GM15510 (cell line): Measurements from ENCODE around the gene ZNF567.

Source experiments
- POLR2A ChIP-seq: IDR thresholded peaks from 3 replicates; pipeline ENCODE4 v1.6.1; 2011; ENCODE audit warnings: borderline replicate concordance; ENCODE audit not compliant: insufficient read length; ENCODE audit errors: extremely low read depth

The ZNF567 gene

DNA sequence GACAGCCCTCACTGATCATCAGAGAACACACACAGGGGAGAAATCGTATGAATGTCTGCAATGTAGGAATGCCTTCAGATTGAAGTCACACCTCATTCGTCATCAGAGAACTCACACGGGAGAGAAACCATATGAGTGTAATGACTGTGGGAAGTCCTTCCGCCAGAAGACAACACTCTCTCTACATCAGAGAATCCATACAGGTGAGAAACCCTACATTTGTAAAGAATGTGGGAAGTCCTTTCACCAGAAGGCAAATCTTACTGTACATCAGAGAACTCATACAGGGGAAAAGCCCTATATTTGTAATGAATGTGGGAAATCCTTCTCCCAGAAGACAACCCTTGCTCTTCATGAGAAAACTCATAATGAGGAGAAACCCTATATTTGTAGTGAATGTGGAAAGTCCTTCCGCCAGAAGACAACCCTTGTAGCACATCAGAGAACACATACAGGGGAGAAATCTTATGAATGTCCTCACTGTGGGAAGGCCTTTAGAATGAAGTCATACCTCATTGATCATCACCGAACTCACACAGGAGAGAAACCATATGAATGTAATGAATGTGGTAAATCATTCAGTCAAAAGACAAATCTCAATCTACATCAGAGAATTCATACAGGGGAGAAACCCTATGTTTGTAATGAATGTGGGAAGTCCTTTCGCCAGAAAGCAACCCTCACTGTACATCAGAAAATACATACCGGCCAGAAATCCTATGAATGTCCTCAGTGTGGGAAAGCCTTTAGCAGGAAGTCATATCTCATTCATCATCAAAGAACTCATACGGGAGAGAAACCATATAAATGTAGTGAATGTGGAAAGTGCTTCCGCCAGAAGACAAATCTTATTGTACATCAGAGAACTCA is 32.5 kb downstream of the ZNF567 start:
- TF ChIP-seq POLR2A: no peak

- no peak for TF ChIP-seq POLR2A
Observed at GRCh38 chr19:36745870-36746269, 58.5 kb downstream of the ZNF567 start.

DNA sequence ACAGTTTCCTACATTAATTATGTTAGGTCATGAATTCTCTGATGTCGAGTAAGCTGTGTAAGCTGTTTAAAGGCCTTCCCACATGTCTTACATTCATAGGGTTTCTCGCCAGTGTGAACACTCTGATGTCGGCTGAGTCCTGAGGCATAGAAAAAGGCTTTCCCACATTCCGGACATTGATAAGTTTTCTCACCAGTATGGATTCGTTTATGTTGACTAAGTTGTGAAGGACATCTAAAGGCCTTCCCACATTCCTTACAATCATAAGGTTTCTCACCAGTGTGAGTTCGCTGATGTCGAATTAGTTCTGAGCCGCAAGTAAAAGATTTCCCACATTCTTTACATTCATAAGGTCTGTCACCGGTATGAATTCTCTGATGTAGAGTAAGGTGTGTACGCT is 60.3 kb downstream of the ZNF567 start:
- TF ChIP-seq POLR2A: no peak

DNA sequence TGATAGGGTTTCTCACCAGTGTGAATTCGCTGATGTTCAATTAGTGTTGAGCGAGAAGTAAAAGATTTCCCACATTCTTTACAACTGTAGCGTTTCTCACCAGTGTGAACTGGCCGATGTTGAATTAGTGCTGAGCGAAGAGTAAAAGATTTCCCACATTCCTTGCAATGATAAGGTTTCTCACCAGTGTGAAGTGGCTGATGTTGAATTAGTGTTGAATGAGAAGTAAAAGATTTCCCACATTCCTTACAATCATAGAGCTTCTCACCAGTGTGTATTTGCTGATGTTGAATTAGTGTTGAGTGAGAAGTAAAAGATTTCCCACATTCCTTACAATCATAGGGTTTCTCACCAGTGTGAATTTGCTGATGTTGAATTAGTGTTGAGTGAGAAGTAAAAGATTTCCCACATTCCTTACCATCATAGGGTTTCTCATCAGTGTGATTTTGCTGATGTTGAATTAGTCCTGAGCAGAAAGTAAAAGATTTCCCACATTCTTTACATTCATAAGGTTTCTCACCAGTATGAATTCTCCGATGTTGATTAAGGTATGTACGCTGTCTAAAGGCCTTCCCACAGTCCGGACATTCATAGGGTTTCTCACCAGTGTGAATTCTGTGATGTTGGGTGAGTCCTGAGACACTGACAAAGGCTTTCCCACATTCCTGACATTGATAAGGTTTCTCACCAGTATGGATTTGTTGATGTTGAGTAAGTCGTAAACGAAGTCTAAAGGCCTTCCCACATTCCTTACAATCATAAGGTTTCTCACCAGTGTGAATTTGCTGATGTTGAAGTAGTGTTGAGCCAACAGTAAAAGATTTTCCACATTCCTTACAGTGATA is 61.2 kb downstream of the ZNF567 start:
- TF ChIP-seq POLR2A: no peak

DNA sequence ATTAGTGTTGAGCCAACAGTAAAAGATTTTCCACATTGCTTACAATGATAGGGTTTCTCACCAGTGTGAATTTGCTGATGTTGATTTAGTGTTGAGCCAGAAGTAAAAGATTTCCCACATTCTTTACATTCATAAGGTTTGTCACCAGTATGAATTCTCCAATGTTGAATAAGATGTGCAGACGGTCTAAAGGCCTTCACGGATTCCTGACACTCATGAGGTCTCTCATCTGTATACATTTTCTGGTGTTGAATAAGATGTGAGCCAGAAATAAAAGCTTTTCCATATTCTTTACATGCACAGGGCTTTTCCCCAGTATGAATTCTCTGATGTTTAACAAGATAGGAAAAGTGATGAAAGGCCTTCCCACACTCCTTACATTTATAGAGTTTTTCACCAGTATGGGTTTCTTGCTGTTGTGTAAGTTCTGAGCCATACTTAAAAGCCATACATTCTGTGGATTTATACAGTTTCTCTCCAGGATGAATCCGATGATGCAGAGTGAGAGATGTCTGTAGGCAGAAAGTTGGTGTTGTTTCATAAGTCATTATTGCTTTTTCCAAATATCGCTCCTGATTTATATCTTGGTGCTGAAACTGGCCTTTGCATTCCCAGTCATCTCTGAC is 62.8 kb downstream of the ZNF567 start:
- TF ChIP-seq POLR2A: no peak
